ENCODE results near the gene ELP5.

DNA sequence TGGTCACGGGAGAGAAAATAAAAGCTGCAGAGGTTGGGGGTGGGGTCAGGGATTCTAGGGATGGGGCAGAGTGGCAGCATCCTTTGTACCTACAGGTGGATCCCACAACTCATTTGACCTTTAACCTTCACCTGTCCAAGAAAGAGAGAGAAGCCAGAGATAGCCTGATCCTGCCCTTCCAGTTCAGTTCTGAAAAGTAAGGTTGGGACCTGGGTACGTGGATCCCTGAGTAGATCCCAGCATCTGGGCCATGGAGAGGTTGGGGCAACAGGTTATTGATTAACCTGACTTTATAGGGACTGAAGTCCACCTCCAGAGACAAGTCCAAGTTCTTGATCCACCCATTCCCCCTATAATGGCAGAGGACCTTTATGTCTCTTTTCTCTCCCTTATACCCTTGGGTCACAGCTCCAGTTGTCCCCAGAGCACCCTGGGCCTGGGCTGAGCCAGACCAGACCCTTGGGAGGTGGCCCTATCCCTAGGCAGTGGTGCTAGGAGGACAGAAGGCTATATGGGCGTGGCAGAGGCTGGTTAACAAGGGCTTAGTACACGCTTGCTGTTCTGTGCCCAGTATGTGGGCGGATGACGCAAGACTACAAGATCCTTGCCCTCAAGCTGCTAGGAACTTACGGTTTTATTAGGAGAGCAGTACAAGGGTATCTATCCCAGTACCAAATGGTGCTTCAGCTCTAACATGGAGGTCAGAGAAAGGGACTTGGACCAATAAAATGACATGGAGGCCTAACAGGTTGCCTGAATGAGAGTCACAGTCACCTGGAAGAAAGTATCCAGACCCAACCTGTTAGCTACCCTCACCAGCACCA, 6.9 kb downstream of the ELP5 start:
- TF ChIP-seq CTCF (conservative IDR thresholded peaks at IDR 0.05 in 1 of 2, IDR thresholded peaks at IDR 0.05 in 1 of 2; ENCODE audit: low read depth in 1 of 2, low read length in 2 of 2): no peak
- TF ChIP-seq EZH2 (IDR thresholded peaks at IDR 0.05; ENCODE audit: low read length, missing control alignments): no peak

Measured in fibroblast of lung (primary cell).